OCI-LY3 (cell line): ENCODE results near the gene VPS8.
"Not testable (repeated sequence)": the region's sequence is repeated elsewhere in the genome, so short reads cannot be mapped to it uniquely, and the experiment has no call there.

Source experiments
- H2AFZ ChIP-seq: fragments of 200-600, 300-600 bp; shearing (Covaris generic); 2 replicates; pipeline ENCODE4 v1.6.0; 2014; ENCODE audit warnings: antibody characterized with exemption, low read depth, low read length
- H3K27ac ChIP-seq: fragments of 200-600, 300-600 bp; sonication (generic); 2 replicates; pipeline ENCODE4 v1.5.1; 2014; ENCODE audit warnings: mild to moderate bottlenecking, low read length, moderate library complexity, mixed read lengths
- H3K27me3 ChIP-seq: fragments of 200-600, 300-600 bp; sonication (generic); 2 replicates; pipeline ENCODE4 v1.6.1; 2014; ENCODE audit warnings: low read depth, low read length, mixed read lengths
- H3K36me3 ChIP-seq: fragments of 200-600, 300-600 bp; sonication (generic); replicated peaks from 2 replicates; pipeline ENCODE3; 2014; ENCODE audit warnings: low read depth, low read length, mixed read lengths
- H3K4me1 ChIP-seq: fragments of 300-600, 200-600 bp; sonication (generic); 2 replicates; pipeline ENCODE4 v1.6.1; 2014; ENCODE audit warnings: low read length, mixed read lengths
- H3K4me2 ChIP-seq: fragments of 200-600, 300-600 bp; sonication (generic); 2 replicates; pipeline ENCODE4 v1.6.1; 2014; ENCODE audit warnings: low read length, mixed read lengths
- H3K4me3 ChIP-seq: fragments of 300-600, 200-600 bp; sonication (generic); 2 replicates; pipeline ENCODE4 v1.5.1; 2014; ENCODE audit warnings: antibody characterized with exemption, mild to moderate bottlenecking, low read length, moderate library complexity
- H3K79me2 ChIP-seq: fragments of 300-600, 200-600 bp; shearing (Covaris generic); 2 replicates; pipeline ENCODE4 v1.6.1; 2014; ENCODE audit warnings: mild to moderate bottlenecking, low read length, mixed read lengths
- H3K9ac ChIP-seq: fragments of 300-600, 200-600 bp; shearing (Covaris generic); 2 replicates; pipeline ENCODE4 v1.6.0; 2014; ENCODE audit warnings: mild to moderate bottlenecking, low read length, moderate library complexity
- H3K9me3 ChIP-seq: fragments of 200-600, 300-600 bp; shearing (Covaris generic); 2 replicates; pipeline ENCODE4 v1.6.1; 2014; ENCODE audit warnings: low read length, mixed read lengths; ENCODE audit not compliant: insufficient read depth
- H4K20me1 ChIP-seq: fragments of 200-600, 300-600 bp; sonication (generic); 2 replicates; pipeline ENCODE4 v1.6.1; 2016; ENCODE audit warnings: low read length, mixed read lengths; ENCODE audit not compliant: insufficient read depth
- EZH2phosphoT487 ChIP-seq: fragments of 200-600 bp; shearing (Covaris generic); IDR thresholded peaks from 2 replicates; pipeline ENCODE4 v1.6.1; 2018; ENCODE audit warnings: antibody characterized with exemption, mixed run types, low read depth
- TF ChIP-seq, protein P1 (sequence below): fragments of 200-600, 300-600 bp; sonication (generic); IDR thresholded peaks from 2 replicates; pipeline ENCODE4 v1.5.1; 2014; ENCODE audit warnings: antibody characterized with exemption, low read length, low read depth

The VPS8 gene

DNA sequence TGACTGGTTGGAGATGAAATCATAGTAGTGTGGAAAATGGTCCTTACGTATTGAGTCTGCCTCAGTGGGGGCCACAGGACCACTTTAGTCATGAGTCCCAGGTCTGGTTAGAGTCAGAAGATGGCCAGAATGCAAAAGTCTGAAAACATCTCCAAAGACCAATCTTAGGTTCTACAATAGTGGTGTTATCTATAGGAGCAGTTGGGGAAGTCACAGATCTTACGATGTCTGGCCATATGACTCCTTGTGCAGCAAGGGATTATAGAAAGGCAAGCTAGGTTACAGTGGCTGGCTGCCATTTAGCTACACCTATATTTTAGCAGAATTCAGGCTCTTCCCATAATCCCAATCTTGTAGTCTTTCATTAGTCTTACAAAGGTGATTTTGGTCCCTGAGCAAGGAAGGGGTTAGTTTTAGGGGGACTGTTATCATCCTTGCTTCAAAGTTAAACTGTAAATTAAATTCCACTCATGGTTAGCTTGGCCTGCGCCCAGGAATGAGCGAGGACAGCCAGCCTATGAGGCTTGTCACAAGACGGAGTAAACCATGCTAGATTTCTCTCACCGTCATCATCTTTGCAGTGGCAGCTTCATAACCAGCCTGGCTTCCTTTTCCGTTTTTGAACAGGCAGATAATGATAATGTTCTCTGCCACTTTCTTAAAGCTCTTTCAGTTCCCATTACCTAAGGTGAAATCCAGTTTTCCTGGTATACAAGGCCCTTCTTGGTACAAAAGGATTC is 134.1 kb downstream of the VPS8 start:
- Histone ChIP-seq H3K9me3 (no peaks in the 10 kb centered on the region), H4K20me1 (no peaks in the 10 kb centered on the region), H3K9ac (no peak overlapping the region), H2AFZ (no peak overlapping the region), H3K27me3 (no peaks in the 10 kb centered on the region), H3K4me3 (no peak overlapping the region), H3K79me2 (no peaks in the 10 kb centered on the region), H3K4me2 (no peak overlapping the region), H3K36me3 (peaks cover 6% of the 10 kb centered on the region), H3K4me1 (peaks cover 9% of the 10 kb centered on the region), H3K27ac (no peak overlapping the region)
- no peak for TF ChIP-seq EZH2phosphoT487
- TF ChIP-seq, protein P1, sequence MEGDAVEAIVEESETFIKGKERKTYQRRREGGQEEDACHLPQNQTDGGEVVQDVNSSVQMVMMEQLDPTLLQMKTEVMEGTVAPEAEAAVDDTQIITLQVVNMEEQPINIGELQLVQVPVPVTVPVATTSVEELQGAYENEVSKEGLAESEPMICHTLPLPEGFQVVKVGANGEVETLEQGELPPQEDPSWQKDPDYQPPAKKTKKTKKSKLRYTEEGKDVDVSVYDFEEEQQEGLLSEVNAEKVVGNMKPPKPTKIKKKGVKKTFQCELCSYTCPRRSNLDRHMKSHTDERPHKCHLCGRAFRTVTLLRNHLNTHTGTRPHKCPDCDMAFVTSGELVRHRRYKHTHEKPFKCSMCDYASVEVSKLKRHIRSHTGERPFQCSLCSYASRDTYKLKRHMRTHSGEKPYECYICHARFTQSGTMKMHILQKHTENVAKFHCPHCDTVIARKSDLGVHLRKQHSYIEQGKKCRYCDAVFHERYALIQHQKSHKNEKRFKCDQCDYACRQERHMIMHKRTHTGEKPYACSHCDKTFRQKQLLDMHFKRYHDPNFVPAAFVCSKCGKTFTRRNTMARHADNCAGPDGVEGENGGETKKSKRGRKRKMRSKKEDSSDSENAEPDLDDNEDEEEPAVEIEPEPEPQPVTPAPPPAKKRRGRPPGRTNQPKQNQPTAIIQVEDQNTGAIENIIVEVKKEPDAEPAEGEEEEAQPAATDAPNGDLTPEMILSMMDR: no peak

GRCh38 chr3:184946917-184947316 is 135.0 kb downstream of the VPS8 start:
- no peaks in the 10 kb centered on the region for H3K9me3 ChIP-seq
- H3K4me1 ChIP-seq: peaks cover 9% of the 10 kb centered on the region
- H3K9ac ChIP-seq: no peak overlapping the region
- no peaks in the 10 kb centered on the region for H4K20me1 ChIP-seq
- no peaks in the 10 kb centered on the region for H3K79me2 ChIP-seq
- peaks cover 6% of the 10 kb centered on the region for H3K36me3 ChIP-seq
- no peak overlapping the region for H3K4me2 ChIP-seq
- no peak overlapping the region for H3K4me3 ChIP-seq
- no peak overlapping the region for H2AFZ ChIP-seq
- H3K27ac ChIP-seq: no peak overlapping the region
- TF ChIP-seq, protein P1: no peak
- H3K27me3 ChIP-seq: no peaks in the 10 kb centered on the region

DNA sequence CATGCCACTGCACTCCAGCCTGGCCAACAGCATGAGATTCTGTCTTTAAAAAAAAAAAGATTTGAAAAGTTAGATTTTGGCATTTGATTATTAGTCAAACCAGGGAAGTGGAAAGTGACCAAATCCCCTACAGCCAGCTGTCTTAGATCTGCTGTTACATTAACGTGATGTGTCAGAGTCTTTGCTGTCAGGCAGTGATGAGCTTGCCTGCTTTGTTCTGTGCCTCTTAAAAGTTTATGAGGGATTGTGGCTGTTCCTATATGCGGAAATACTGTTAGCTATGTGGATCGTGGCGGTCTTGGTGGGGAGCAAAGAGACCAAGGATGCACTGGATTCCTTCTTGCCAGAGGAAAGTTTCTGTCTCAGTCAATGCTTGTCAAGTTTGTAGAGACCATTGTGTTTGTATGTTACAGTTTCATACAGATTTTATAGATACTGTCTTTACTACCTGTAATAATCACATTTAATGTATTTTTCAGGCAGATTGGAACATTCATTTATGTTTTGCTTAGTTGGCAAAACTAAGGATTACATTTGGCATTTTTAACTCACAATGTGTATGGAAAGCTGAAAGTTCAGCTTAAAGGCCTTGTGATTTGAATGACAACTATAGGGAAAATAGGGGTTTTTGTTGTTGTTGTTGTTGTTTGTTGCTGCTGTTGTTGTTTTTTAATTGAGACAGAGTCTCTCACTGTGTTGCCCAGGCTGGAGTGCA is 137.4 kb downstream of the VPS8 start:
- Histone ChIP-seq H3K4me2 (no peak overlapping the region), H3K36me3 (peaks cover 2% of the 10 kb centered on the region), H3K9ac (no peak overlapping the region), H3K9me3 (no peaks in the 10 kb centered on the region), H2AFZ (no peak overlapping the region), H3K79me2 (no peaks in the 10 kb centered on the region), H3K4me3 (no peak overlapping the region), H3K4me1 (no peaks in the 10 kb centered on the region), H3K27ac (no peak overlapping the region), H3K27me3 (no peaks in the 10 kb centered on the region), H4K20me1 (no peaks in the 10 kb centered on the region)
- TF ChIP-seq, protein P1: no peak
- no peak for TF ChIP-seq EZH2phosphoT487

- not testable (repeated sequence) for H3K79me2 ChIP-seq, H3K27me3 ChIP-seq, H4K20me1 ChIP-seq, H3K4me3 ChIP-seq, H3K27ac ChIP-seq, H3K9me3 ChIP-seq, H3K4me2 ChIP-seq, H3K9ac ChIP-seq, H2AFZ ChIP-seq, H3K36me3 ChIP-seq, H3K4me1 ChIP-seq
Observed at GRCh38 chr3:184950816-184951215, 138.8 kb downstream of the VPS8 start.
